KOPT-K1 (cell line): ENCODE results near the gene CNTN5.

Experiments used
- H3K27ac ChIP-seq: fragments of 200-600 bp; sonication (generic); 2 replicates; pipeline ENCODE4 v1.5.1; 2016; ENCODE audit warnings: antibody characterized with exemption, mild to moderate bottlenecking, low read depth, low read length; ENCODE audit not compliant: poor library complexity, severe bottlenecking
- H3K36me3 ChIP-seq: fragments of 200-600 bp; sonication (generic); 2 replicates; pipeline ENCODE4 v1.5.1; 2017; ENCODE audit warnings: antibody characterized with exemption, mild to moderate bottlenecking, low read length, moderate library complexity; ENCODE audit not compliant: insufficient read depth
- H3K9me3 ChIP-seq: fragments of 200-600 bp; sonication (generic); 2 replicates; pipeline ENCODE4 v1.5.1; 2017; ENCODE audit warnings: antibody characterized with exemption, low read length, mild to moderate bottlenecking; ENCODE audit not compliant: insufficient read depth, poor library complexity, severe bottlenecking

Gene CNTN5

DNA sequence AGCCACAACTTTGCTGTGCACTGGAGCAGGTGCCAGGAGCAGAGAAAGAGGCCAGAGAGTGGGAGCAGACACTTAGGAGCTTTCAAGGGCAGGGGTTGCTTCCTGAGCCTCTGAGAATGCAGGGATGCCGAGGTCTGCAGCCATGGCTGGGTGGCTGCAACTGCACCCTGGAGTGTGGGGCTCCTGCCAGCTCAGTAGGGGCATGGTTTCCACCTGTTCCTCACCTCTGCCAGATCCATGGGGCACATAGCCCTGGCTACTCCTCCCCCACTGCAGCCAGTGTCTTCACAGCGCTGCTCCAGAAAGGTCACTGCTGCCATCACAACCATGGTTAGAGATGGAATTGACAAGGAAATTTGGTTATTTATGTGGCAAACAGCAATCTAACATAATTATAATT is 404.8 kb downstream of the CNTN5 start:
- H3K9me3 ChIP-seq, result peaks cover 8% of the 10 kb centered on the region
- no peak overlapping the region for H3K27ac ChIP-seq
- no peaks in the 10 kb centered on the region for H3K36me3 ChIP-seq

DNA sequence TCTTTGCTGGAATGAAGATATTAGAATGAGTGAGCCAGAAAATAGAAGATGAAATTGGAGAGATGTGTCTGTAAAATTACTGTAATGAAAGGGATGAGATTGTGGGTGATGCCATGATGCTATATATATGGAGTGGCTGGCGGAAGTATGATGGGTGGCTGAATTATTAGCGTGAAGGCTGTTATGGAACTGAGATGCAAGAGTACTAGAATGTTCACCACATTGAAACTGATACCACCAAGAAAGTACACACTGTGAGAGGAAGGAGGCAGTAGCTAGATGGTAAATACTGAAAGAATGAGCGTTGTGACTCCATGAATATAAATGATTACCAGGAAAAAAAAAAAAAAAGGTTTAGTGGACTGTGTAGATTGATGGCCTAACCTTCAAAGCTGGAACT is 411.9 kb downstream of the CNTN5 start:
- H3K27ac ChIP-seq, result no peak overlapping the region

DNA sequence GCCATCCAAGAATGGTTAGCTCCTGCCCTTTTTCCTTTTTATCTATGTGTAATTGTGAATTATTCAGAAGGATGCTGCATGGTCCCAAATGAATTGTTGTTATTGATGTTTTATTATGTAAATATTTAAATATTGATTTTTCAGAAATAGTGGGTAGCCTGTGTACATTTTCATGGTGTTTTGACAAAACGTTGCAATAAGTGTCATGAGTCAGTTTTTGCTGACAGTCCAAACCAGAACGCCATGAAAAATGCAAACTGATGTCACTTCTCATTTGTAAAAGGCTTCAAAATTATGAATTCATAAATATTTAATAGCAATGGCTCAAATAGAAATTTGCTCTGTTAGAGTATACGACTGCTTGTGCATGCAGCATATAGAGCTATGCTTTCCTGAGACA is 422.5 kb downstream of the CNTN5 start:
- Histone ChIP-seq H3K9me3 (no peaks in the 10 kb centered on the region), H3K36me3 (no peaks in the 10 kb centered on the region), H3K27ac (no peak overlapping the region)

More for the DNA sequence above, 411.9 kb downstream of the CNTN5 start:
- Histone ChIP-seq H3K9me3 (no peaks in the 10 kb centered on the region), H3K36me3 (no peaks in the 10 kb centered on the region)

DNA sequence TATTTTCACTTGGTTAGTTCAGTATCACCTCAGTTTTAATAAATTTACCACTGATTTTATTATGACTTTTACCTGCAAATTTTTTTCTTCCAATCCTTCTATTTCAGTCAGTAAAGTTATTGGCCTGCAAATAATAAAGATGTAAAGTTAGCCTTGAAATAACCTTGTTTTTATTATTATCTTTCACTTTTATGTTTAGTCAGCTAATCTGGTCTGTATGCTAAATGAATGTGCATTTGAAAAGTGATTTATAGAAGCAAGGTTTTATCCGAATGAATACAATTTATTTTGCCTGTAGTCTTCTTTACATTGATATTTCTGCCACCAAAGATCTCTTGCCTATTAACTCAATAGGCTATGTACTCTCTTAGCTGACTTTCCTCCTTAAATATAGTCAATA is 425.7 kb downstream of the CNTN5 start:
- Histone ChIP-seq H3K36me3 (no peaks in the 10 kb centered on the region), H3K27ac (no peak overlapping the region), H3K9me3 (no peaks in the 10 kb centered on the region)

DNA sequence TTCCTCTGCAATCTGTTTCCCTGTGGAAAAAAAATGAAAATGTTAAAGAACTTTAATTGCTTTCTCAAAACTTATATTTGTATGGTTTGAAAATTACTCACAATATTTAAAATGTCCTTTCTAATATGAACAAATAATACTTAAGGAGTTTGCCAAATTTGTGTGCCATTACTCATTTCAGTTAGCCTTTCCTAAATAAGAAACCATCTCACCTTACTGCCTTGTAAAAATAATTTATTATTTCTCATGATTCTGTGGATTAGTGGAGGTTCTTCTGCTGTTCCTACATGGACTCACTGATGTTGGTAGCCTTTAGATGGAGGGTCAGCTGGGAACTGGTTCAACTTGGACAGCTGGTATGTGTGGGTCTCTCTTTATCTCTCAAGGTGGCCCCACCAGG is 428.6 kb downstream of the CNTN5 start:
- Histone ChIP-seq H3K36me3 (no peaks in the 10 kb centered on the region), H3K9me3 (no peaks in the 10 kb centered on the region), H3K27ac (no peak overlapping the region)

DNA sequence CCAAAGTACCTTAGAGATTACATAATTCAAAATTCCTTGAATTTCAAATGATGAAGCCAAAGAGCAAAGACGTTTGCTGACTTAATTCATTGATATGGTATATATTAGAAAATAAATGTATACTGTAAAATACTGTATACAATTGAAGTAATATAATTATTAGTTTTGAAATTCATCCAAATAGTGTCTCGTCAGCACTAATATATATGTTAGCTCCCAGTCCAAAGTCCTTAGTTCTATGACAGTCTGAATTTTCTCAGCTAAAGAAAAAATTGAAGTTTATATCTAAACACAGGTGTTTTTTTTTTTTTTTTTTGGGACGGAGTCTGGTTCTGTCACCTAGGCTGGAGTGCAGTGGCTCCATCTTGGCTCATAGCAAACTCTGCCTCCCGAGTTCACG is 431.3 kb downstream of the CNTN5 start:
- H3K36me3 ChIP-seq, result no peaks in the 10 kb centered on the region
- H3K9me3 ChIP-seq, result no peaks in the 10 kb centered on the region
- H3K27ac ChIP-seq, result no peak overlapping the region

DNA sequence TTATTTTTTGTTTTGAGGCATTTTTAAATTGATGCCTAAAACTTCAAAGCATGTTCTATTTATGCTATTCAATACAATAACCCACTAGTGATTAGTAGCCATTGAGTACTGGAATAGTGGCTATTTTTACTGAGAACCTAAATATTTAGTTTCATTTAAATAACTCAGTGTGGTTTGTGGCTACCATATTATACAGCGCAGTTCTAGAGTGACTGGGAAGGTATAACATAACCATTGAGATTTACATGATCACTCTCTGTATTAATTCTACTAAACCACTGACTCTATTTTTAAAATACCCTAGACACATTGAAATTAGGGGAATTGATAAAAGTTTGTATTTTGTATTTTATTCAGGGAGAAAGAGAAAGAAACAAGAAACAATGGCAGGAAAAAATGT is 441.2 kb downstream of the CNTN5 start:
- Histone ChIP-seq H3K36me3 (no peaks in the 10 kb centered on the region), H3K9me3 (no peaks in the 10 kb centered on the region), H3K27ac (no peak overlapping the region)

DNA sequence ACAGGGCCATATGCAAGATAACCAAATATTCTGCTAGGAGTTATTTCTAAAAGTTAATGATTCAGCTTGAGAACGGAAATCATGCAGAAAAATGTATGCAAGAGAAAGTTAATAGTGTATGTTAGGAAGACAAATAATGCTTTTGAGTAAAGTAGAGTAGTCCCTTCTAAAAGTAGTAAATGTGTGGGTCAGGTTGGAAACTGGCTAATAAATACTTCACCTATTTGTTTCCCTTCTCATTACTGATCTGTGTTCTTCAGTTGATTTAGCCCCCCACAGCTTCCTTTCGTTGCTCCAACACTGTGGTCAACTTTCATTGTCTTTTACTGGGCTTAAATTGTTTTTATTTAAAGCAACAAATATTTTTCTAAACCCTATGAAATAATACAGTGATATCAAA is 444.2 kb downstream of the CNTN5 start:
- Histone ChIP-seq H3K27ac (no peak overlapping the region), H3K9me3 (no peaks in the 10 kb centered on the region), H3K36me3 (no peaks in the 10 kb centered on the region)

DNA sequence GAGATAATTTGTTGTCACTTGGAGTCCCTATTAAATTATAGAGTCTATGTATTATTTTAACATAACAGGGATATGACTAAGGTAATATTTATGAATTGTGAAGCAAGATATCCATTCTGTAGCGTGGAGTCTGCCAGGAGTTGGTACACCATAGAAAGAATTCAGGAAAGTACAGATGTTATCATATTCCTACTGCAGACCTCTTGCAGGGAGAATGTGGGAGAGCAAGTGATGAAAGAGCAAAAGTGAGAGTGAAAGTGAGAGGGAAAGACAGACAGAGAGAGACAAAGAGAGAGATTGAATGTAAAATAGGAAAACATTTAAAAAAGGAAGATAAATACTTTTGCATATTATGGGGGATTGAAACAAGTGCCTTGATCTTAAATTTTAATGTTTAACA is 468.8 kb downstream of the CNTN5 start:
- Histone ChIP-seq H3K9me3 (no peaks in the 10 kb centered on the region), H3K36me3 (no peaks in the 10 kb centered on the region)

DNA sequence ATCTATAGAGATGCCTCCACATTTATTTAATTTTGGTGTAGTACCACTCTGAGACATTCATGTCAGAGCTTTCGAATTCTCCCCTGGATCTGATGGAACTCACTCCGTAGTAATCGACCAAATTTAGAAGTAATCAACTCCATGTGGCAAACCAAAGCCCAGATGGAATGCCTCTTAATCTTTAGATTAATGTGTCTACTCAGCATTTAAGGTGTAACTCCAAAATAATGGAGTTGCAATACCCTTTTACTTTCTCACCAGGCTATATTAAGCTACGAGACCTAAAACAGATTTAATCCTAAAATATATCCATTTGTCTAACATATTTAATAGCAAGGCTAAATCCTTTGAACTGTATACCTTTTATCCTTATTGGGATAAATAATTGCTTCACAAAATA is 473.3 kb downstream of the CNTN5 start:
- Histone ChIP-seq H3K9me3 (no peaks in the 10 kb centered on the region), H3K27ac (no peak overlapping the region), H3K36me3 (no peaks in the 10 kb centered on the region)

More for the DNA sequence above, 468.8 kb downstream of the CNTN5 start:
- H3K27ac ChIP-seq, result no peak overlapping the region

DNA sequence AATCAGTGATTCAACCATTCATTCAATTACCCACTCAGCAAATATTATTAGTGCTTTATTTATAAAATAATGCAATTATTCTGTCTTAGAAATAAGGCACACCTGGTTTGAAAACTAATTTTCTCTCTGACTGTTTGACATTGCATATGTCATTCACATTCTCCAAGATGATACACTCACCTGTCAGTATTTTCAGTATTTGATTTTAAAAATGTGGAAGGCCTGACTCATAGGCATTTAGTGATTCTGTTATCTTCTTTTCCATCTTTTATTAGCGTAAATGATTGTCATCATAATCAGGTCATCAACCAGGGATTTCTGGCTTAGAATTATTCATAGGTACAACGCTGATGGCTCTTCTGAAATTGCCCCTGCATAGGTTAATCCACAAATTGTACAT is 480.9 kb downstream of the CNTN5 start:
- Histone ChIP-seq H3K9me3 (no peaks in the 10 kb centered on the region), H3K36me3 (no peaks in the 10 kb centered on the region), H3K27ac (no peak overlapping the region)

DNA sequence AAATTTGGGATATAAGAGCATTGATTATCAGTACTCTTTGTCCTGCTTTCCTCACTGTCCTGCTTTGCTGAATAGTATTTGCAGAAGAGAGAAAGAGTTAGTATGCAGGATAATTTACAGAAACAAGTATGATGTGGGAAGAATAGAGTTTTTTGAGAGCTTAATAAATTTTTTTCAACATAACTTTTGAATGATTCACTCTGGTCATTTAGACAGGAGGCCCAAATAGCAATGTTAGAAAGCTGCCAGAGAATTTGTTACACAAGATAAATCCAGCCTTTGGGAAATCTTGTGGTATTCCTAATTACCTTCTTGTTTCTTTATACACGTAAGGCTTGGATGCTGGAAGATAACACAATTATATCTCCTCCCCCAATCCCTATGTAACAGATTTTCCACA is 484.6 kb downstream of the CNTN5 start:
- no peak overlapping the region for H3K27ac ChIP-seq
- H3K9me3 ChIP-seq, result no peaks in the 10 kb centered on the region
- H3K36me3 ChIP-seq, result no peaks in the 10 kb centered on the region

DNA sequence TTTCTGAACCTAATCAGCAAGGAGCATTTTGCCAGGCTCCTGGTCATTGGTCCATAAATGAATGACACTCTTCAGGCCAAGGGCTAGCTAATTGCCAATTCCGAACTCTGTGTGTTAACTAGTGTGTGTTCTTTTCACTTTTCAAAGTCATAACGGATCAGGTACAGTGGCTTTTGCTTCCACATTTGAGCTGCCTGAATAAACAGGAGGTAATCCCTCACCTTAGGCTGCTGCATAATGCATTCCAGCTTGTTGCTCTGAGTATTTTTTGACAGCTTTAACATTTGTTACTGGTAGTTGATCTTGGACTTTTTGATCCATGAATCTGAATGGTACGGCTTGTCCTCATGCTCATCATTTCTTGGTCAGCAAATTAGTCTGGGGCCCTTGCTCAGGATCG is 485.1 kb downstream of the CNTN5 start:
- Histone ChIP-seq H3K9me3 (no peaks in the 10 kb centered on the region), H3K27ac (no peak overlapping the region), H3K36me3 (no peaks in the 10 kb centered on the region)

DNA sequence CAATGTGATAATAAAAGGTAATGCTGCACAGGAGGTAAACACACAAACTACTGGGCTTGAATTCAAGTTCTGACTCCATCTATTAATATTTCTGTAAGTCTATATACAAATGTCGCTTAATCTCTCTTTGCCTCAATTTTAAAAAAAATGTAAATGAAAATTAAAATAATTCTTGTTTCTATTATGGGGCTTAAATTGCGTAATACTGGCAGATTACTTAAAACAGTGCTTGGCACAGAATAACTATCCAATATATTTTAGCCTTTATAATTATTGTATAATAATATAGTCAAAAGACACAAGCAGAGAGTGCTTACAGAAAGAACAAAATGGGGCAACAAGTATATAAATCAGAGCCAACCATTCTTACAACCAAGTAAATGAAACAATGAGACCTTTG is 489.1 kb downstream of the CNTN5 start:
- no peaks in the 10 kb centered on the region for H3K36me3 ChIP-seq
- H3K9me3 ChIP-seq, result no peaks in the 10 kb centered on the region
- no peak overlapping the region for H3K27ac ChIP-seq

DNA sequence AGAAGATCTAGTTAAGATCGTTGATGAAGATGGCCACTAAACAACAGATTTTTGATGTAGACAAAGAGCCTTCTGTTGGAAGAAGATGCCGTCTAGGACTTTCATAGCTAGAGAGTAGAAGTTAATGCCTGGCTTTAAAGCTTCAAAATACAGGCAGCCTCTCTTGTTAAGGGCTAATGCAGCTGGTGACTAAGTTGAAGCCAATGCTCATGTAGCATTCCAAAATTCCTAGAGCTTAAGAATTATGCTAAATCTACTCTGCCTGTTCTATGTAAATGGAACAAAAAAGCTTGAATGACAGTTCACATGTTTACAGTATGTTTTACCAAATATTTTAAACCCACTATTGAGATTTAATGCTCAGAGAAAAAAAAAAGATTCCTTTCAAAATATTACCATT is 492.6 kb downstream of the CNTN5 start:
- H3K36me3 ChIP-seq, result no peaks in the 10 kb centered on the region
- H3K27ac ChIP-seq, result no peak overlapping the region
- H3K9me3 ChIP-seq, result no peaks in the 10 kb centered on the region

DNA sequence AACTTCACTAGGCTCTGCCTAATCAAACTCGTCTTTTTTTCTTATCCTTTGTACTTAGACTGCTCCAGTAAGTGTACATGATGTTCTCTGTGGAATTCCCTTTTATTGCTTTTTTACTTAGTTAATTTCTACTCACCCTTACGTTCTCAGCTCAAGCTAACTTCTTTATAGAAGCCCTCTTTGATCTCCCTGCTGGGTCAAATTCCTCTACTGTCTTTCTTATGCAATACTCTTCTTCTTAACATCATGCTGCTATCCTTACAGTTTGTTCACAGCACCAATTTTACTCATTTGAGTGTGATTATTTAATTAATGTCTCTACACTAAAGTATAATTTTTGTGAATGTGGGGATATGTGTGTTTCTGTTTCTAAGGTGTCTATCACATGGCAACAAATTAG is 498.3 kb downstream of the CNTN5 start:
- H3K36me3 ChIP-seq, result no peaks in the 10 kb centered on the region
- no peak overlapping the region for H3K27ac ChIP-seq
- no peaks in the 10 kb centered on the region for H3K9me3 ChIP-seq
